Osteocyte (in vitro differentiated cells): ENCODE results near the gene AMDHD1. TPM values are rescaled to one million over a fixed set of nuclear protein-coding genes. Genes with fewer than 3 reads are reported as not detected.

Source experiments
- DNase-seq: peaks from one replicate; pipeline ENCODE4 v3.0.0; 2021; ENCODE audit warnings: mixed read lengths; ENCODE audit not compliant: unreplicated experiment; ENCODE audit errors: extremely low spot score
- H3K27ac Mint-ChIP-seq: one replicate; pipeline ENCODE4 v1.8.0; 2021; ENCODE audit warnings: mild to moderate bottlenecking, mixed read lengths; ENCODE audit not compliant: unreplicated experiment
- H3K27me3 Mint-ChIP-seq: one replicate; pipeline ENCODE4 v1.8.0; 2021; ENCODE audit warnings: mixed read lengths; ENCODE audit not compliant: unreplicated experiment
- H3K36me3 Mint-ChIP-seq: one replicate; pipeline ENCODE4 v1.8.0; 2021; ENCODE audit warnings: mixed read lengths; ENCODE audit not compliant: unreplicated experiment
- H3K4me1 Mint-ChIP-seq: one replicate; pipeline ENCODE4 v1.8.0; 2021; ENCODE audit warnings: mixed read lengths; ENCODE audit not compliant: unreplicated experiment
- H3K4me3 Mint-ChIP-seq: one replicate; pipeline ENCODE4 v1.8.0; 2021; ENCODE audit warnings: mild to moderate bottlenecking, moderate library complexity, mixed read lengths; ENCODE audit not compliant: unreplicated experiment
- H3K9me3 Mint-ChIP-seq: one replicate; pipeline ENCODE4 v1.8.0; 2021; ENCODE audit warnings: mixed read lengths; ENCODE audit not compliant: unreplicated experiment
- total RNA-seq: library from RNA; stranded (reverse); gene quantifications from 2 replicates; pipeline ENCODE4 v1.2.1, GENCODE V29; 2021
- TF ChIP-seq, protein P1 (sequence below): fragments of 200-600 bp; sonication (generic); IDR thresholded peaks from 2 replicates; pipeline ENCODE4 v1.5.0; 2021; ENCODE audit warnings: antibody characterized with exemption, mild to moderate bottlenecking, moderate library complexity

The AMDHD1 gene
- total RNA-seq, 1 donor from 2014 or later, result not detected

DNA sequence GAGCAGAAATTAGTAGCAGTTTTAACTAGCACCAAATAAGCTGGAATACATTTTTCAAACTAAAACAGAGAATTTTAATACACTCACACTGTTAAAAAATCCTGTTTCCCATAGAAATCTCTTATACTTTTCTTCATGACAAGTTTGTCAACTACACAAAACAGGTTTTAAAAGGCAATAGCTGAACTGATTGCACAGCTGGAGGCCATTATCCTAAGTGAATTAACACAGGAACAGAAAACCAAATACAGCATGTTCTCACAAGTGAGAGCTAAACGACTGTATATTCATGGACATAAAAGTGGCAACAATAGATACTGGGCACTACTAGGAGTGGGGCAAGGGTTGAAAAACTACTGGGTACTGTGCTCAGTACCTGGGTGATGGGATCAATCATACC lies 64.6 kb downstream of the AMDHD1 start:
- H3K36me3 Mint-ChIP-seq, result peaks cover 45% of the 10 kb centered on the region
- no peak overlapping the region for H3K4me3 Mint-ChIP-seq
- H3K27me3 Mint-ChIP-seq, result no peaks in the 10 kb centered on the region
- H3K4me1 Mint-ChIP-seq, result no peaks in the 10 kb centered on the region
- TF ChIP-seq, protein P1, sequence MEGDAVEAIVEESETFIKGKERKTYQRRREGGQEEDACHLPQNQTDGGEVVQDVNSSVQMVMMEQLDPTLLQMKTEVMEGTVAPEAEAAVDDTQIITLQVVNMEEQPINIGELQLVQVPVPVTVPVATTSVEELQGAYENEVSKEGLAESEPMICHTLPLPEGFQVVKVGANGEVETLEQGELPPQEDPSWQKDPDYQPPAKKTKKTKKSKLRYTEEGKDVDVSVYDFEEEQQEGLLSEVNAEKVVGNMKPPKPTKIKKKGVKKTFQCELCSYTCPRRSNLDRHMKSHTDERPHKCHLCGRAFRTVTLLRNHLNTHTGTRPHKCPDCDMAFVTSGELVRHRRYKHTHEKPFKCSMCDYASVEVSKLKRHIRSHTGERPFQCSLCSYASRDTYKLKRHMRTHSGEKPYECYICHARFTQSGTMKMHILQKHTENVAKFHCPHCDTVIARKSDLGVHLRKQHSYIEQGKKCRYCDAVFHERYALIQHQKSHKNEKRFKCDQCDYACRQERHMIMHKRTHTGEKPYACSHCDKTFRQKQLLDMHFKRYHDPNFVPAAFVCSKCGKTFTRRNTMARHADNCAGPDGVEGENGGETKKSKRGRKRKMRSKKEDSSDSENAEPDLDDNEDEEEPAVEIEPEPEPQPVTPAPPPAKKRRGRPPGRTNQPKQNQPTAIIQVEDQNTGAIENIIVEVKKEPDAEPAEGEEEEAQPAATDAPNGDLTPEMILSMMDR, result no peak
- no peak for DNase-seq
- H3K9me3 Mint-ChIP-seq, result no peaks in the 10 kb centered on the region
- no peak overlapping the region for H3K27ac Mint-ChIP-seq

DNA sequence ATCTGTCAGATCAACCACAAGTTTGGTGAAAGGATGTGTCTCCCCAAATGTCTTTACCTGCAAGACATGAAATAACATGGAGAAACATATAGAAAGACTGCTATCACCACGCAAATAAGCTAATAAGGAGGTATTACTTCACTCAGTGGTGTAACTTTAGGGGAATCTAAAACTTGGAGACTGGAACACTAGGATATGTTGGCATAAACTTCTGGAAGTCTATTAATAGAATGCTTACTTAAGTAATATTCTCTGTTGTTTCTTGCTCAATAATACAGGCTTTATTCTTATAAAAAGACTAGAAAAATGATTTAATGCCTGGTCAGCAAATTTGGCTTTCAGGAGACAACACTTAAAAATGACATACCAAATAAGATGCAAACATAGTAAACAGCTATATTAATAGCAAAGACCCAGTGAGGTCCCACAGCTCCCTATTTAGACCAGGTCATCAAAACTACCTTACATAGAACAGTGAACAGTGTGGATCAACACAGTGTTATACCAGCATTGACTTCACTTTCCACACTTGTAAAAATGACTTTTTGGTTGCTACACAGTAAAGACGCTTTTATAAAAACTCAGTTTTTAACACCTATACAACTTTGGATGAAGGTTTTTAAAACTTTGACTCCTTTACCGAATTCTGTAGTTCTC lies 71.9 kb downstream of the AMDHD1 start:
- Mint-ChIP-seq H3K36me3 (peaks cover 47% of the 10 kb centered on the region), H3K9me3 (no peaks in the 10 kb centered on the region), H3K4me3 (no peak overlapping the region), H3K4me1 (no peaks in the 10 kb centered on the region), H3K27ac (no peak overlapping the region), H3K27me3 (no peaks in the 10 kb centered on the region)
- TF ChIP-seq, protein P1, result no peak
- no peak for DNase-seq

DNA sequence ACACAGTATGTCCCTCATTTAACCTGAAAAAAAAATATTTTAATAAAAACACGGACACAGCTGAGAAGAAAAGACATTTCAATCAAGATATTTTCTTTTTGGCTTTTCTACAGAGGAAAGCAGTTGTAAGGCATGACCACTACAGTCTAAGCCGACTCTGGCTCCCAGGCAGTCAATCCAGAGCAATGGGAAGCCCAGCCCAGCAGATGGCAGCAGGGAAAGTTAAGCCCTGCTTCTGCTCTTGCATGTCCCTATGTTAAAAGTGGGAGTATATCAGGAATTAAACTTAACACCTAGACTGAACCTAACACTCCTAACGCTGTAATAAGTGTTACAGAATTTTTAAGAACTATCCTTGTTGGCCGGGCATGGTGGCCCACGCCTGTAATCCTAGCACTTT lies 72.5 kb downstream of the AMDHD1 start:
- TF ChIP-seq, protein P1, result peak; percentile 56
- DNase-seq, result no peak

More for the DNA sequence above, 72.5 kb downstream of the AMDHD1 start:
- no peaks in the 10 kb centered on the region for H3K4me1 Mint-ChIP-seq
- H3K4me3 Mint-ChIP-seq, result no peak overlapping the region
- H3K36me3 Mint-ChIP-seq, result peaks cover 45% of the 10 kb centered on the region
- no peaks in the 10 kb centered on the region for H3K27me3 Mint-ChIP-seq
- no peaks in the 10 kb centered on the region for H3K9me3 Mint-ChIP-seq
- no peak overlapping the region for H3K27ac Mint-ChIP-seq

Other genes with a start within 250 kb of the AMDHD1 start
- 654 and 670 TPM in 2 replicates for gene NTN4, start 152.6 kb upstream of the AMDHD1 start, total RNA-seq
- gene SNRPF, start 84.4 kb upstream of the AMDHD1 start, total RNA-seq, result 15.7 and 18.1 TPM in 2 replicates
- not detected in 2 replicates for gene CCDC38, start 717 bp upstream of the AMDHD1 start, total RNA-seq
- 0.50 and 1.7 TPM in 2 replicates for gene HAL, start 53.0 kb downstream of the AMDHD1 start, total RNA-seq
- gene LTA4H, start 92.3 kb downstream of the AMDHD1 start, total RNA-seq, result 68.3 and 69.4 TPM in 2 replicates